Stomach (tissue), 4 donors: ENCODE results near the gene MS4A6E.

ENCODE experiments used
- CTCF ChIP-seq, 7 experiments: fragments of 450-650 bp in 4 of 7; fragments of 200-600 bp in 3 of 7; sonication (generic) in 3 of 7; IDR thresholded peaks; one replicate each; pipeline ENCODE4 v1.5.1; 2016 to 2019; ENCODE audit warnings: antibody characterized with exemption in 7 of 7, control low read depth in 2 of 7, mild to moderate bottlenecking in 1 of 7
- POLR2AphosphoS5 ChIP-seq, 3 donors: sonication (generic); formaldehyde crosslinking; IDR thresholded peaks; one replicate each; pipeline ENCODE4 v1.6.1; 2016; ENCODE audit warnings: antibody characterized with exemption in 3 of 3

- TF ChIP-seq POLR2AphosphoS5 (IDR thresholded peaks at IDR 0.05) (no peak), CTCF (IDR thresholded peaks at IDR 0.05) (no peak)
Observed at GRCh38 chr11:60362241-60362640, 35.2 kb downstream of the MS4A6E start.
